HL-60 (cell line): ENCODE results near the gene TP53I11.

Experiments
- DNase-seq, 2 experiments: peaks; one replicate each; pipeline ENCODE4 v3.0.0-alpha.2; 2010 to 2020; ENCODE audit warnings: low read depth in 1 of 2, low spot score in 1 of 2
- H3K27ac ChIP-seq: fragments of 250-450 bp; sonication (Bioruptor Pico); replicated peaks from 2 replicates; pipeline ENCODE4 v1.5.1; 2020; ENCODE audit warnings: mild to moderate bottlenecking, moderate library complexity
- H3K27me3 ChIP-seq: fragments of 250-450 bp; sonication (Bioruptor Pico); 2 replicates; pipeline ENCODE4 v1.5.1; 2021; ENCODE audit warnings: mild to moderate bottlenecking, moderate library complexity; ENCODE audit not compliant: insufficient read depth, poor library complexity, severe bottlenecking
- H3K4me3 ChIP-seq: replicated peaks from 2 replicates; pipeline ENCODE4 v1.5.1; 2011; ENCODE audit warnings: mild to moderate bottlenecking, control low read depth, low read length; ENCODE audit not compliant: insufficient read depth
- GABPA ChIP-seq: IDR thresholded peaks from 2 replicates; pipeline ENCODE4 v1.6.1; 2012; ENCODE audit warnings: low read depth
- POLR2AphosphoS5 ChIP-seq: IDR thresholded peaks from 2 replicates; pipeline ENCODE4 v1.6.1; 2012; ENCODE audit warnings: low read depth
- SPI1 ChIP-seq: IDR thresholded peaks from 2 replicates; pipeline ENCODE4 v1.6.1; 2012; ENCODE audit warnings: low read depth, mild to moderate bottlenecking, borderline replicate concordance
- TF ChIP-seq, protein P1 (sequence below): IDR thresholded peaks from one replicate; pipeline ENCODE4 v1.5.1; 2011; ENCODE audit warnings: low read length, control low read depth, inconsistent platforms; ENCODE audit not compliant: insufficient read depth
- TF ChIP-seq, protein P2 (sequence below): IDR thresholded peaks from 2 replicates; pipeline ENCODE4 v1.6.1; 2012; ENCODE audit warnings: low read depth; ENCODE audit not compliant: insufficient replicate concordance

Gene TP53I11

GRCh38 chr11:44936951-44937543 lies 13.6 kb downstream of the TP53I11 start:
- TF ChIP-seq POLR2AphosphoS5 (no peak), SPI1 (no peak), GABPA (no peak)
- TF ChIP-seq, protein P1, sequence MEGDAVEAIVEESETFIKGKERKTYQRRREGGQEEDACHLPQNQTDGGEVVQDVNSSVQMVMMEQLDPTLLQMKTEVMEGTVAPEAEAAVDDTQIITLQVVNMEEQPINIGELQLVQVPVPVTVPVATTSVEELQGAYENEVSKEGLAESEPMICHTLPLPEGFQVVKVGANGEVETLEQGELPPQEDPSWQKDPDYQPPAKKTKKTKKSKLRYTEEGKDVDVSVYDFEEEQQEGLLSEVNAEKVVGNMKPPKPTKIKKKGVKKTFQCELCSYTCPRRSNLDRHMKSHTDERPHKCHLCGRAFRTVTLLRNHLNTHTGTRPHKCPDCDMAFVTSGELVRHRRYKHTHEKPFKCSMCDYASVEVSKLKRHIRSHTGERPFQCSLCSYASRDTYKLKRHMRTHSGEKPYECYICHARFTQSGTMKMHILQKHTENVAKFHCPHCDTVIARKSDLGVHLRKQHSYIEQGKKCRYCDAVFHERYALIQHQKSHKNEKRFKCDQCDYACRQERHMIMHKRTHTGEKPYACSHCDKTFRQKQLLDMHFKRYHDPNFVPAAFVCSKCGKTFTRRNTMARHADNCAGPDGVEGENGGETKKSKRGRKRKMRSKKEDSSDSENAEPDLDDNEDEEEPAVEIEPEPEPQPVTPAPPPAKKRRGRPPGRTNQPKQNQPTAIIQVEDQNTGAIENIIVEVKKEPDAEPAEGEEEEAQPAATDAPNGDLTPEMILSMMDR: no peak
- TF ChIP-seq, protein P2, sequence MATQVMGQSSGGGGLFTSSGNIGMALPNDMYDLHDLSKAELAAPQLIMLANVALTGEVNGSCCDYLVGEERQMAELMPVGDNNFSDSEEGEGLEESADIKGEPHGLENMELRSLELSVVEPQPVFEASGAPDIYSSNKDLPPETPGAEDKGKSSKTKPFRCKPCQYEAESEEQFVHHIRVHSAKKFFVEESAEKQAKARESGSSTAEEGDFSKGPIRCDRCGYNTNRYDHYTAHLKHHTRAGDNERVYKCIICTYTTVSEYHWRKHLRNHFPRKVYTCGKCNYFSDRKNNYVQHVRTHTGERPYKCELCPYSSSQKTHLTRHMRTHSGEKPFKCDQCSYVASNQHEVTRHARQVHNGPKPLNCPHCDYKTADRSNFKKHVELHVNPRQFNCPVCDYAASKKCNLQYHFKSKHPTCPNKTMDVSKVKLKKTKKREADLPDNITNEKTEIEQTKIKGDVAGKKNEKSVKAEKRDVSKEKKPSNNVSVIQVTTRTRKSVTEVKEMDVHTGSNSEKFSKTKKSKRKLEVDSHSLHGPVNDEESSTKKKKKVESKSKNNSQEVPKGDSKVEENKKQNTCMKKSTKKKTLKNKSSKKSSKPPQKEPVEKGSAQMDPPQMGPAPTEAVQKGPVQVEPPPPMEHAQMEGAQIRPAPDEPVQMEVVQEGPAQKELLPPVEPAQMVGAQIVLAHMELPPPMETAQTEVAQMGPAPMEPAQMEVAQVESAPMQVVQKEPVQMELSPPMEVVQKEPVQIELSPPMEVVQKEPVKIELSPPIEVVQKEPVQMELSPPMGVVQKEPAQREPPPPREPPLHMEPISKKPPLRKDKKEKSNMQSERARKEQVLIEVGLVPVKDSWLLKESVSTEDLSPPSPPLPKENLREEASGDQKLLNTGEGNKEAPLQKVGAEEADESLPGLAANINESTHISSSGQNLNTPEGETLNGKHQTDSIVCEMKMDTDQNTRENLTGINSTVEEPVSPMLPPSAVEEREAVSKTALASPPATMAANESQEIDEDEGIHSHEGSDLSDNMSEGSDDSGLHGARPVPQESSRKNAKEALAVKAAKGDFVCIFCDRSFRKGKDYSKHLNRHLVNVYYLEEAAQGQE: no peak
- Histone ChIP-seq H3K4me3 (no peak overlapping the region), H3K27me3 (no peaks in the 10 kb centered on the region), H3K27ac (no peak overlapping the region)
- no peak for DNase-seq

- Histone ChIP-seq H3K4me3 (no peak overlapping the region), H3K27me3 (no peaks in the 10 kb centered on the region), H3K27ac (no peak overlapping the region)
- peak; percentile 78 to 82 for DNase-seq
- TF ChIP-seq SPI1: no peak
- TF ChIP-seq, protein P1: peak; percentile 95
These were observed 14.2 kb downstream of the TP53I11 start for GRCh38 chr11:44936525-44936924.

DNA sequence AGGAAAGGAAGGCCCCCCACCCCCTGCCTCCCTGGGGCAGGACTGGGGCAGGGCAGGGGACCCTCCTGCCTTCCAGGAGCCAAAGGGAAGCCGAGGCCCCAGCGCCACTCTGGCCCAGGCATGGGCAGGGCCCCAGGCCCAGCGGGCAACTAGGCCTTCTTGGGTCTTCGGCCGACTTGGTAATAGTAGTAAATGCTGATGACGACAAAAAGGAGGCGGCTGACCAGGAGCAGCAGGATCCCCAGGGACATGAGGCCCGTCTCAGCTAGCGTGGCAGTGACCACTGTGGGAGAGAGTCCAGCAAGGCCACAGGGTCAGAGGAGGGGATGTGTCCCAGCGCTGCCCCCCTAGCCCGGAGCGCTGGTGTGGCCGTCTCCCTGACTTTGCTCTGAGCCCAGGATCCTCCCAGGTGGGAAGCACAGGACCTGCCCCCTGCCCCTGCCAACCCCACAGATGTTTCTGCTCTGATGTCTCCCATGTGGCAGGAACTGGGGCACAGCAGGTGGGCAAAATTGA lies 15.9 kb downstream of the TP53I11 start:
- Histone ChIP-seq H3K27me3 (no peaks in the 10 kb centered on the region), H3K4me3 (no peak overlapping the region), H3K27ac (no peak overlapping the region)
- no peak for DNase-seq
- no peak for TF ChIP-seq GABPA
- TF ChIP-seq, protein P1: no peak
- TF ChIP-seq, protein P2: no peak
- TF ChIP-seq SPI1: no peak
- no peak for TF ChIP-seq POLR2AphosphoS5

GRCh38 chr11:44934110-44934509 lies 16.6 kb downstream of the TP53I11 start:
- no peaks in the 10 kb centered on the region for H3K27me3 ChIP-seq
- TF ChIP-seq SPI1 (no peak), POLR2AphosphoS5 (no peak), GABPA (no peak)
- TF ChIP-seq, protein P1: no peak
- TF ChIP-seq, protein P2: no peak
- no peak overlapping the region for H3K4me3 ChIP-seq
- no peak overlapping the region for H3K27ac ChIP-seq
- DNase-seq: no peak
